ENCODE results near the gene MYO5A.

- no peak for TF ChIP-seq CTCF (IDR thresholded peaks at IDR 0.05; ENCODE audit: insufficient read depth, low read length, poor library complexity, severe bottlenecking)
- TF ChIP-seq EZH2phosphoT487 (conservative IDR thresholded peaks at IDR 0.05; ENCODE audit: low read length), result no peak
These were observed 211.0 kb downstream of the MYO5A start for GRCh38 chr15:52317688-52318087.

Data from SU-DHL-6 (cell line).